SK-N-MC (cell line): Measurements from ENCODE around the gene PI4K2A.

Experiments
- EZH2 ChIP-seq: fragments of 200-600 bp; sonication (generic); IDR thresholded peaks from one replicate; pipeline ENCODE4 v1.6.1; 2017; ENCODE audit warnings: antibody characterized with exemption
- POLR2AphosphoS5 ChIP-seq: IDR thresholded peaks from 2 replicates; pipeline ENCODE4 v1.6.1; 2012; ENCODE audit warnings: mild to moderate bottlenecking, low read depth, low read length, borderline replicate concordance

GRCh38 chr10:97635577-97635976 is 4.9 kb upstream of the PI4K2A start:
- TF ChIP-seq POLR2AphosphoS5 (no peak), EZH2 (no peak)
